Stomach (tissue), 4 donors: ENCODE data around the gene KCNJ16.

Experiments
- CTCF ChIP-seq, 7 experiments: fragments of 450-650 bp in 4 of 7; fragments of 200-600 bp in 3 of 7; sonication (generic) in 3 of 7; IDR thresholded peaks; one replicate each; pipeline ENCODE4 v1.5.1; 2016 to 2019; ENCODE audit warnings: antibody characterized with exemption in 7 of 7, control low read depth in 2 of 7, mild to moderate bottlenecking in 1 of 7
- EP300 ChIP-seq: sonication (generic); formaldehyde crosslinking; IDR thresholded peaks from one replicate; pipeline ENCODE4 v1.6.1; 2017; ENCODE audit warnings: antibody characterized with exemption

- peak in 5 of 7 experiments; percentile 42 to 78 (median 61) for TF ChIP-seq CTCF (IDR thresholded peaks at IDR 0.05)
- TF ChIP-seq EP300: no peak
Observed at GRCh38 chr17:70144260-70144846, 69.3 kb downstream of the KCNJ16 start.
